Endothelial cell (in vitro differentiated cells): ENCODE measurements around the gene CDK7. TPM values are rescaled to one million over a fixed set of nuclear protein-coding genes. Genes with fewer than 3 reads are reported as not detected.
"Not testable (repeated sequence)": the region's sequence is repeated elsewhere in the genome, so short reads cannot be mapped to it uniquely, and the experiment has no call there.

Source experiments
- DNase-seq: peaks from one replicate; pipeline ENCODE4 v3.0.0; 2021; ENCODE audit warnings: low spot score
- H3K27ac Mint-ChIP-seq: one replicate; pipeline ENCODE4 v1.8.0; 2021; ENCODE audit warnings: mixed read lengths, inconsistent platforms; ENCODE audit not compliant: unreplicated experiment
- H3K27me3 Mint-ChIP-seq: one replicate; pipeline ENCODE4 v1.8.0; 2021; ENCODE audit warnings: mild to moderate bottlenecking, moderate library complexity, mixed read lengths, inconsistent platforms; ENCODE audit not compliant: unreplicated experiment
- H3K36me3 Mint-ChIP-seq: one replicate; pipeline ENCODE4 v1.8.0; 2021; ENCODE audit warnings: mild to moderate bottlenecking, low read depth, mixed read lengths, inconsistent platforms; ENCODE audit not compliant: unreplicated experiment
- H3K4me1 Mint-ChIP-seq: one replicate; pipeline ENCODE4 v1.8.0; 2021; ENCODE audit warnings: mild to moderate bottlenecking, mixed read lengths, inconsistent platforms; ENCODE audit not compliant: unreplicated experiment
- H3K4me3 Mint-ChIP-seq: one replicate; pipeline ENCODE4 v1.8.0; 2021; ENCODE audit warnings: mild to moderate bottlenecking, mixed read lengths, inconsistent platforms; ENCODE audit not compliant: unreplicated experiment
- H3K9me3 Mint-ChIP-seq: one replicate; pipeline ENCODE4 v1.8.0; 2021; ENCODE audit warnings: mixed read lengths, inconsistent platforms; ENCODE audit not compliant: unreplicated experiment
- total RNA-seq: library from RNA; stranded (reverse); fragmentation: NEBNext Ultra II Directional; extraction: Animal tissue kit (Norgen Biotek cat#: 25700); gene quantifications from one replicate; pipeline ENCODE4 v1.2.1, GENCODE V29; 2021; ENCODE audit not compliant: unreplicated experiment
- TF ChIP-seq, protein P1 (sequence below): fragments of 200-600 bp; sonication (generic); IDR thresholded peaks from one replicate; pipeline ENCODE4 v1.5.0; 2021; ENCODE audit warnings: antibody characterized with exemption; ENCODE audit not compliant: unreplicated experiment

CDK7 gene
- total RNA-seq, 1 donor from 2014 or later, result 21.4 TPM

DNA sequence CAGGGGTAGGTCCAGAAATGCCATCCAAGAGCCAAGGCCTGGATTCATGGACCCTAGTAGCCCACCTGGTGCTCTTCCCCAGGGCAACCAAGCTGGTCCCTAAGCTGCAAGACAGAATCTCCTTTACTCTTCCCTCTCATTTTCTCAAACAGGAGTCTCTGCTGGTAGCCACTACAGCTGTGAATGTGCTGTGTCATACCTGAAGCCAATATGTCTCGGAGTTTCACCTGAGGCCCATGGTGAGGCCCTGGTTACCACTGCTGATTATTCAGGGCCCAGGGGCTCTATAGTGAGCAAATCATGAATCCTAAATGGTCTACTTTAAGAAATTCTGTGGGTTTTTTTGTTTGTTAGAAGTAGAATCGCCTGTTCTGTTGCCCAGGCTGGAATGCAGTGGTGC lies 15.9 kb downstream of the CDK7 start:
- Mint-ChIP-seq H3K9me3 (no peaks in the 10 kb centered on the region), H3K4me1 (no peaks in the 10 kb centered on the region), H3K27ac (no peak overlapping the region), H3K27me3 (peaks cover 3% of the 10 kb centered on the region), H3K36me3 (peaks cover 4% of the 10 kb centered on the region), H3K4me3 (peak overlapping the region; percentile 51)
- no peak for DNase-seq
- TF ChIP-seq, protein P1, sequence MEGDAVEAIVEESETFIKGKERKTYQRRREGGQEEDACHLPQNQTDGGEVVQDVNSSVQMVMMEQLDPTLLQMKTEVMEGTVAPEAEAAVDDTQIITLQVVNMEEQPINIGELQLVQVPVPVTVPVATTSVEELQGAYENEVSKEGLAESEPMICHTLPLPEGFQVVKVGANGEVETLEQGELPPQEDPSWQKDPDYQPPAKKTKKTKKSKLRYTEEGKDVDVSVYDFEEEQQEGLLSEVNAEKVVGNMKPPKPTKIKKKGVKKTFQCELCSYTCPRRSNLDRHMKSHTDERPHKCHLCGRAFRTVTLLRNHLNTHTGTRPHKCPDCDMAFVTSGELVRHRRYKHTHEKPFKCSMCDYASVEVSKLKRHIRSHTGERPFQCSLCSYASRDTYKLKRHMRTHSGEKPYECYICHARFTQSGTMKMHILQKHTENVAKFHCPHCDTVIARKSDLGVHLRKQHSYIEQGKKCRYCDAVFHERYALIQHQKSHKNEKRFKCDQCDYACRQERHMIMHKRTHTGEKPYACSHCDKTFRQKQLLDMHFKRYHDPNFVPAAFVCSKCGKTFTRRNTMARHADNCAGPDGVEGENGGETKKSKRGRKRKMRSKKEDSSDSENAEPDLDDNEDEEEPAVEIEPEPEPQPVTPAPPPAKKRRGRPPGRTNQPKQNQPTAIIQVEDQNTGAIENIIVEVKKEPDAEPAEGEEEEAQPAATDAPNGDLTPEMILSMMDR, result no peak

DNA sequence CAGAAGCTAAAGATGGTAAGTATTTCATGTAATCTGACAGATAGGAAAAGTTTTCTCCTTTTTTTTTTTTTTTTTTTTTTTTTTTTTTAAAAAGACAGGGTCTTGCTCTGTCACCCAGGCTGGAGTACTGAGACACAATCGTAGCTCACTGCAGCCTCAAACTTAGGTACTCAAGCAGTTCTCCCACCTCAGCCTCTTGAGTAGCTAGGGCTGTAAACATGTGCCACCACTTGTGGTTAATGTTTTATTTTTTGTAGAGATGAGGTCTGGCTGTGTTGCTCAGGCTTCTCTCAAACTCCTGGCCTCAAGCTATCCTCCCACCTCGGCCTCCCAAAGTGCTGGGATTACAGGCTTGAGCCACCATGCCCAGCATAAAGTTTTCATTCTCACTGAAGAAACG lies 17.8 kb downstream of the CDK7 start:
- no peak for DNase-seq
- no peaks in the 10 kb centered on the region for H3K4me1 Mint-ChIP-seq
- H3K9me3 Mint-ChIP-seq, result no peaks in the 10 kb centered on the region
- H3K27ac Mint-ChIP-seq, result no peak overlapping the region
- peaks cover 3% of the 10 kb centered on the region for H3K27me3 Mint-ChIP-seq
- TF ChIP-seq, protein P1, result no peak
- peaks cover 4% of the 10 kb centered on the region for H3K36me3 Mint-ChIP-seq
- H3K4me3 Mint-ChIP-seq, result no peak overlapping the region

DNA sequence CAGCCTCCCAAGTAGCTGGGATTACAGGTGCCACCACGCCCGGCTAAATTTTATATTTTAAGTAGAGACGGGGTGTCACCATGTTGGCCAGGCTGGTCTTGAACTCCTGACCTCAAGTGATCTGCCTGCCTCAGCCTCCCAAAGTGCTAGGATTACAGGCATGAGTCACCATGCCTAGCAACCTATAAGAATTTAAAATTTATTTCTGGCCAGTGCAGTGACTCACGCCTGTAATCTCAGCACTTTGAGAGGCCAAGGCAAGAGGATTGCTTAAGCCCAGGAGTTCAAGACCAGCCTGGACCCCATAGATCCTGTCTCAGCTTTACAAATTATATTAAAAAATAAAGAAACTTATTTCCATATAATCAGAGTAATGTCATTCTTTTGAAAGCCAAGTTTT lies 21.3 kb downstream of the CDK7 start:
- not testable (repeated sequence) for H3K27ac Mint-ChIP-seq, H3K36me3 Mint-ChIP-seq, H3K27me3 Mint-ChIP-seq, H3K9me3 Mint-ChIP-seq, DNase-seq, H3K4me3 Mint-ChIP-seq, H3K4me1 Mint-ChIP-seq

- H3K9me3 Mint-ChIP-seq, result no peaks in the 10 kb centered on the region
- peaks cover 1% of the 10 kb centered on the region for H3K27me3 Mint-ChIP-seq
- peaks cover 10% of the 10 kb centered on the region for H3K36me3 Mint-ChIP-seq
- H3K4me3 Mint-ChIP-seq, result no peak overlapping the region
- TF ChIP-seq, protein P1, result no peak
- no peak for DNase-seq
- no peak overlapping the region for H3K27ac Mint-ChIP-seq
- H3K4me1 Mint-ChIP-seq, result no peaks in the 10 kb centered on the region
Observed at GRCh38 chr5:69257577-69257976, 22.9 kb downstream of the CDK7 start.

- TF ChIP-seq, protein P1, result no peak
- H3K4me3 Mint-ChIP-seq, result no peak overlapping the region
- no peak for DNase-seq
Observed at GRCh38 chr5:69261034-69261433, 26.3 kb downstream of the CDK7 start.

GRCh38 chr5:69265931-69266330 lies 31.2 kb downstream of the CDK7 start:
- Mint-ChIP-seq H3K27ac (no peak overlapping the region), H3K4me1 (no peaks in the 10 kb centered on the region), H3K4me3 (no peak overlapping the region), H3K27me3 (peaks cover 2% of the 10 kb centered on the region), H3K36me3 (peaks cover 16% of the 10 kb centered on the region), H3K9me3 (no peaks in the 10 kb centered on the region)
- DNase-seq, result peak; percentile 55
- TF ChIP-seq, protein P1, result peak; percentile 26

More at GRCh38 chr5:69261034-69261433, 26.3 kb downstream of the CDK7 start:
- no peak overlapping the region for H3K27ac Mint-ChIP-seq
- H3K9me3 Mint-ChIP-seq, result no peaks in the 10 kb centered on the region
- no peaks in the 10 kb centered on the region for H3K27me3 Mint-ChIP-seq
- peaks cover 14% of the 10 kb centered on the region for H3K36me3 Mint-ChIP-seq
- no peaks in the 10 kb centered on the region for H3K4me1 Mint-ChIP-seq
